ENCODE results near the gene C4BPB.

GRCh38 chr1:207097871-207098324 is 9.2 kb downstream of the C4BPB start:
- TF ChIP-seq POLR2A (IDR thresholded peaks at IDR 0.05; ENCODE audit: low read depth, low read length) (no peak), POLR2AphosphoS5 (IDR thresholded peaks at IDR 0.05; ENCODE audit: low read depth, low read length) (no peak), SPI1 (IDR thresholded peaks at IDR 0.05; ENCODE audit: low read depth, low read length) (peak; percentile 85), TAF1 (IDR thresholded peaks at IDR 0.05; ENCODE audit: low read depth, low read length) (no peak), PAX5 (IDR thresholded peaks at IDR 0.05; ENCODE audit: insufficient read depth, low read length, severe bottlenecking) (no peak), POU2F2 (IDR thresholded peaks at IDR 0.05; ENCODE audit: low read depth, low read length) (no peak; the same call in 1 of the 2 replicates)

Data from GM12891 (cell line).